Skin of body (tissue), 2 donors: ENCODE data around the gene COX6B1. TPM values are rescaled to one million over a fixed set of nuclear protein-coding genes. Genes with fewer than 3 reads are reported as not detected.
"Not testable (repeated sequence)": the region's sequence is repeated elsewhere in the genome, so short reads cannot be mapped to it uniquely, and the experiment has no call there.

Source experiments
- DNase-seq: peaks from one replicate; lab custom pipeline; 2025; lab: John Stamatoyannopoulos, UW
- total RNA-seq: library from RNA; depleted of rRNA; stranded (reverse); fragments of >200 nt; gene quantifications from one replicate; pipeline ENCODE4 v1.2.3, GENCODE V29; 2014

The COX6B1 gene
- total RNA-seq, 1 donor from 2014 or later, result 238 TPM

GRCh38 chr19:35633727-35634440 lies 14.2 kb upstream of the COX6B1 start:
- DNase-seq, result no peak

- no peak for DNase-seq
Observed at GRCh38 chr19:35636651-35637050, 11.5 kb upstream of the COX6B1 start.

GRCh38 chr19:35637165-35637564 lies 11.0 kb upstream of the COX6B1 start:
- DNase-seq, result no peak

GRCh38 chr19:35639321-35639639 lies 8.8 kb upstream of the COX6B1 start:
- DNase-seq, result no peak

GRCh38 chr19:35639863-35640262 lies 8.3 kb upstream of the COX6B1 start:
- no peak for DNase-seq

GRCh38 chr19:35641515-35642151 lies 6.5 kb upstream of the COX6B1 start, which contains the start of gene ETV2:
ETV2 (plus strand) TSS chr19:35641745; CDS start chr19:35642461, 716 bp downstream.
- DNase-seq, result peak; percentile 25

GRCh38 chr19:35642312-35642711 lies 5.8 kb upstream of the COX6B1 start:
- DNase-seq, result no peak

- DNase-seq, result no peak
Observed at GRCh38 chr19:35642798-35643254, 5.3 kb upstream of the COX6B1 start.

- peak; percentile 66 for DNase-seq
Observed at GRCh38 chr19:35643255-35644205, 4.6 kb upstream of the COX6B1 start.

- peak; percentile 83 for DNase-seq
Observed at GRCh38 chr19:35644206-35644986, 3.7 kb upstream of the COX6B1 start.

- peak; percentile 29 for DNase-seq
Observed at GRCh38 chr19:35644987-35645679, 3.0 kb upstream of the COX6B1 start.

GRCh38 chr19:35645680-35646511 lies 2.2 kb upstream of the COX6B1 start:
- DNase-seq, result no peak

- no peak for DNase-seq
Observed at GRCh38 chr19:35650581-35650980, 2.5 kb downstream of the COX6B1 start.

- not testable (repeated sequence) for DNase-seq
Observed at GRCh38 chr19:35654828-35655227, 6.7 kb downstream of the COX6B1 start.

GRCh38 chr19:35655600-35655999 lies 7.5 kb downstream of the COX6B1 start:
- no peak for DNase-seq

GRCh38 chr19:35656700-35657099 lies 8.6 kb downstream of the COX6B1 start:
- DNase-seq, result no peak

GRCh38 chr19:35657904-35658700 lies 10.0 kb downstream of the COX6B1 start:
- no peak for DNase-seq

- DNase-seq, result no peak
Observed at GRCh38 chr19:35661995-35662340, 13.8 kb downstream of the COX6B1 start.

GRCh38 chr19:35663981-35664380 lies 15.9 kb downstream of the COX6B1 start:
- no peak for DNase-seq
